Measurements from ENCODE around the gene VASN.

DNA sequence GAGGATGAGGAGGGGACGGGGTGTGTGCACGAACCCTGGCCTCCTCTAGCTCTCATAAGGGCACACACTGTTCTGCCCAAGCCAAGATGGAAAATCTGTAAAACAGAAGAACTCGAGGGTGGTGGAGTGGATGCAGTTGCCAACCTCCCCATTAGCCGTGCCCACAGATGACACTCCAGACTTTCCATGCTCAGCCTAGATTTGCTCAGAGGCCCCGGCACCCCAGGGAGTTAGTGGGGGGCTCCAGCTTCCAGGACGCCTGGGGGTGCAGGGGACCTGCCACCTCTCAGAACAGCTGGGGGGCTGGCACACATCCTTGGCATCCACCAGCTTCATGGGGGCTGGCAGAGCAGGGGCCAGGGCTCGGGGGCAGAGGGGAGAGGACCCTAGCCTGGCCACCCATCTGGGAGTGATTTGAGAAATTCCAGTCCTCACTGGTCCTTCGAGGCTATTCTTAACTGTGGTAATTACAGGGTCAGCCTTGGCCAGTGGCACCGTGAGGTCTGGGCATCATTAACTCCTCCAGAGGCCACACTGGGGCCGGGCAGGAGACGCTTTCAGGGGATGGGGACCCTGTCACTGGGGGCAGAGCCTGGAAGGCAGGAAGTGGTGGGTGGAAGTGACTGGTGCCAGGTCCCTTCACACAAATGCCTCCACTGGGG is 14.3 kb downstream of the VASN start:
- TF ChIP-seq POLR2AphosphoS5 (IDR thresholded peaks at IDR 0.05; ENCODE audit: low read depth, low read length) (no peak), TAF1 (IDR thresholded peaks at IDR 0.05; ENCODE audit: low read depth, low read length) (no peak), PAX5 (IDR thresholded peaks at IDR 0.05; ENCODE audit: insufficient read depth, low read length, severe bottlenecking) (no peak), SPI1 (IDR thresholded peaks at IDR 0.05; ENCODE audit: low read depth, low read length) (no peak), POLR2A (IDR thresholded peaks at IDR 0.05; ENCODE audit: low read depth, low read length) (no peak), POU2F2 (IDR thresholded peaks at IDR 0.05; ENCODE audit: low read depth, low read length) (no peak)

Measured in GM12891 (cell line).